NCI-H2196 treated with DMSO at 0.1 percent for 48 hours (cell line): Measurements from ENCODE around the gene ZGPAT.

Experiments used
- DNase-seq: peaks from one replicate; lab custom pipeline; 2025; ENCODE audit not compliant: unreplicated experiment; lab: John Stamatoyannopoulos, UW

Gene ZGPAT

DNA sequence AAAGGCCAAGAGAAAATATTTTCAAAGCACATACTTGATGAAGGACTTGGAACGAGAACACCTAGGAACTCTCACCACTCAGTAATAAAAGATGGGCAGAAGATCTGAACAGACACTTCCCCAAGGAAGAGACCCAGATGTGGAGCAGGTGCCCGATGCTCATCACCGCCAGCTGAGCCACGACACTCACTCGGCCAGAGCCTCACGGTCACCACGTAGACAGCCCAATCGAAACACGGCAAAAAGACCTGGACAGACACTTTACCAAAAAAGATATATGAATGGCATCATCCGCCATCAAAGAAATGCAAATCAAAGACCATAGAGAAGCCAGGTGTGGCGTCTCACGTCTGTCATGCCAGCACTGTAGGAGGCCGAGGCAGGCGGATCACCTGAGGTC, 73.3 kb downstream of the ZGPAT start:
- DNase-seq: no peak

DNA sequence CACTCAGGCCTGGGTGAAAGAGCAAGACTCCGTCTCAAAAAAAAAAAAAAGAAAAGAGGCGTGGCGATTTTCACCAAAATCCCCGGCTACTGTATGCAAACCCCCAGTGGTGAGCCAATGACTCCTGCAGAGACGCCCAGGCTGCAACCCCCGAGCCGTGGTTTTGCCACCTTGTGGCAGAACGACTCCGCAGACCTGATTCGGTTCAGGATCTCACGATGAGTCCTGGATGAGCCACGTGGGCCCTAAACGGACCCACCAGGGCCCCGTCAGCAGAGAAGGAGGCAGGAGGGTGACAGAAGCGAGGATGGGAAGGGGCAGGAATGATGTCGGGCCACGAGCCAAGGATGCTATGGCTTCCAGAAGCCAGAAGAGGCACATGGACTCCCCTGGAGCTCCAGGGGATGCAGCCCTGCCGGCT, 74.2 kb downstream of the ZGPAT start:
- no peak for DNase-seq

DNA sequence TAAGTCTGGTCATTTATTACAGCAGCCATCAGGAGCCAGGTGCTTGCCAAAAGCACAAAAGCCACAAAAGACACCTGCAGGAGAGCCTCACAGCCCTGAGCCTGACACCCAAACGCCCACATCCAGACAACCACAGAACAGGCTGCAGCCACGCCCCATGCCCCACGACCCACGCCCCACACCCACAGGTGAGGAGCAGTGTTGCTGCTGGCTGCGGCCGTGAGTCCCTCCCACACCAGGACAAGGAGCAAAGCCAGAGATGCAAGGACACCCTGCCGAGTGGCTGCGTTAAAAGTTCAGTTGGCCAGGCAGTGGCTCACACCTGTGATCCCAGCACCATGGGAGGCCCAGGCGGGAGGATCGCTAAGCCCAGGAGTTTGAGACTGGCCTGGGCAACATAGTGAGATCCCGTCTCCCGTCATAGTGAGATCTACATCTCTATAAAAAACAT, 74.7 kb downstream of the ZGPAT start:
- no peak for DNase-seq

DNA sequence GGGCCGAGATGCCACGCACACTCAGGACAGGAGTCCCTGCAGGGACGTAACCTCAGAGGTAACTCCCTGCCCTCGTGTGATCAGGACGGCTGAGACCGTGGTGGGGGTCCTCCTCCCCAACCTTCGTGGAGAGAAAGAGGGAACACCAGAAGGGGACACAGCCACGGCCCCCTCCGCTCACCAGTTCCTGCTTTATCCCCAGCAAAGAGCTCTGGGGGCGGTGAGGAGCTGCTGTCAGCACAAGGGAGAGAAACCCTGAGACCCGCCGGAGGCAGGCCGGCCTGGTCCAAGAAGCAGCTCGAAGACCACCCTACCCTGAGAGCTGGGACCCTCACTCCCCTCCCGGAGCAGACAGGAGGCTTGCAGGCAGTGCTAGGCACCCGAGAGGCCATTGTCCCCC, 76.1 kb downstream of the ZGPAT start:
- DNase-seq: no peak

DNA sequence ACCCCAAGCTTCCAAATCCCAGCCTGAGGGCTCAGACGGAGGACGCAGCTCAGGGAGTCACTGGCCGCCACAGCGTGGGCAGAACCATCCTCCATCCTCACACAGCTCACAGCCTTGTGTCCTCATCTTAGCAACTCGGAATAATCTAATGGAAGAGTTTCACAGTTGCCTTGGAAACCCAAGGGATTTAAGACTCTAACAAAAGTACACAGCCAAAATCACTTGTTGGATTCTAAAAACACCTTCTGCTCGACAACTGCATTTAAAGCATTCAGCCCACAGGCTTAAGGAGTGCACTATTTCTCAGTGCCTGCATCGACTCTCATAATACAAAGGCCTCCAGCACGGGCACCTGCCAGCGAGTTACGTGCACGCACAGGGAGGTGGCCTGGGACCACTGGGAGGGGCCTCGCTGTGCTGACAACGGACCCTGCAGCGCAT, 77.9 kb downstream of the ZGPAT start:
- no peak for DNase-seq
